Sigmoid colon (tissue), 4 donors: ENCODE measurements around the gene EIF4E2.

ENCODE experiments used
- CTCF ChIP-seq, 4 experiments: fragments of 450-650 bp in 3 of 4; fragments of 200-600 bp in 1 of 4; IDR thresholded peaks; one replicate each; pipeline ENCODE4 v1.5.1; 2016 to 2019; ENCODE audit warnings: antibody characterized with exemption in 4 of 4, mild to moderate bottlenecking in 3 of 4, moderate library complexity in 2 of 4
- POLR2AphosphoS5 ChIP-seq, 4 donors: sonication (generic); formaldehyde crosslinking; IDR thresholded peaks; one replicate each; pipeline ENCODE4 v1.6.1; 2017; ENCODE audit warnings: antibody characterized with exemption in 4 of 4

GRCh38 chr2:232584238-232584637, 33.7 kb downstream of the EIF4E2 start:
- TF ChIP-seq POLR2AphosphoS5 (IDR thresholded peaks at IDR 0.05) (no peak), CTCF (IDR thresholded peaks at IDR 0.05) (no peak)
